Hepatocyte (in vitro differentiated cells): ENCODE measurements around the gene ERFL. TPM values are rescaled to one million over a fixed set of nuclear protein-coding genes. Genes with fewer than 3 reads are reported as not detected.

Source experiments
- DNase-seq: peaks from one replicate; pipeline ENCODE4 v3.0.0-alpha.2; 2016; ENCODE audit warnings: low spot score
- H2AFZ ChIP-seq: fragments of 200-600 bp; sonication (generic); 2 replicates; pipeline ENCODE4 v1.6.0; 2016; ENCODE audit warnings: antibody characterized with exemption, mild to moderate bottlenecking
- H3K27ac ChIP-seq: fragments of 200-600 bp; sonication (generic); 2 replicates; pipeline ENCODE4 v1.5.1; 2016; ENCODE audit warnings: mild to moderate bottlenecking
- H3K27me3 ChIP-seq: fragments of 200-600 bp; sonication (generic); 2 replicates; pipeline ENCODE4 v1.6.1; 2016
- H3K36me3 ChIP-seq: fragments of 200-600 bp; sonication (generic); replicated peaks from 2 replicates; pipeline ENCODE4 v1.5.1; 2016; ENCODE audit warnings: low read depth; ENCODE audit not compliant: insufficient read depth
- H3K4me1 ChIP-seq: fragments of 200-600 bp; sonication (generic); 2 replicates; pipeline ENCODE4 v1.5.1; 2016; ENCODE audit warnings: mild to moderate bottlenecking, moderate library complexity; ENCODE audit not compliant: insufficient read depth
- H3K4me2 ChIP-seq: fragments of 200-600 bp; sonication (generic); 2 replicates; pipeline ENCODE4 v1.6.0; 2016
- H3K4me3 ChIP-seq: fragments of 200-600 bp; sonication (generic); 2 replicates; pipeline ENCODE4 v1.5.1; 2016; ENCODE audit warnings: mild to moderate bottlenecking
- H3K79me2 ChIP-seq: fragments of 200-600 bp; sonication (generic); 2 replicates; pipeline ENCODE4 v1.6.0; 2017; ENCODE audit warnings: mild to moderate bottlenecking
- H3K9me2 ChIP-seq: fragments of 200-600 bp; sonication (generic); replicated peaks from 2 replicates; pipeline ENCODE4 v1.6.0; 2017; ENCODE audit warnings: mild to moderate bottlenecking; ENCODE audit not compliant: insufficient read depth
- H3K9me3 ChIP-seq: fragments of 200-600 bp; sonication (generic); 2 replicates; pipeline ENCODE4 v1.5.1; 2016; ENCODE audit warnings: low read depth, mild to moderate bottlenecking
- H4K20me1 ChIP-seq: fragments of 200-600 bp; sonication (generic); 2 replicates; pipeline ENCODE4 v1.6.0; 2016; ENCODE audit warnings: mild to moderate bottlenecking; ENCODE audit not compliant: insufficient read depth, poor library complexity, severe bottlenecking
- CTCF ChIP-seq: fragments of 200-600 bp; sonication (generic); IDR thresholded peaks from 2 replicates; pipeline ENCODE4 v1.5.1; 2016; ENCODE audit warnings: antibody characterized with exemption, mild to moderate bottlenecking; ENCODE audit not compliant: poor library complexity
- EZH2 ChIP-seq: fragments of 200-600 bp; sonication (generic); IDR thresholded peaks from 2 replicates; pipeline ENCODE4 v1.6.1; 2016; ENCODE audit warnings: antibody characterized with exemption, mild to moderate bottlenecking, borderline replicate concordance
- EZH2phosphoT487 ChIP-seq: fragments of 200-600 bp; sonication (generic); IDR thresholded peaks from one replicate; pipeline ENCODE4 v1.6.1; 2018; ENCODE audit warnings: antibody characterized with exemption, mild to moderate bottlenecking, low read depth, moderate library complexity; ENCODE audit not compliant: unreplicated experiment, severe bottlenecking
- WGBS: methylation state at CpG from one replicate; pipeline ENCODE4 v1.1.6; 2016; ENCODE audit warnings: low lambda C conversion rate; ENCODE audit errors: missing lambda C conversion rate; 5-methylcytosine and 5-hydroxymethylcytosine counted together
- polyA plus RNA-seq: library from polyadenylated mRNA; unstranded; fragments of >200 nt; fragmentation: Nextera tagmentation; extraction: Ambion mirVana; gene quantifications from 2 replicates; pipeline ENCODE4 v1.2.1, GENCODE V29; 2016
- total RNA-seq: library from RNA; depleted of rRNA; stranded (reverse); fragments of >200 nt; gene quantifications from 2 replicates; pipeline ENCODE4 v1.2.3, GENCODE V29; 2014

The ERFL gene
- total and polyA plus RNA-seq, 2 experiments from 2014 or later, result 0.53 TPM; not detected in 1

- Histone ChIP-seq H3K4me2 (no peak overlapping the region), H3K27me3 (peaks cover 42% of the 10 kb centered on the region), H3K9me2 (no peaks in the 10 kb centered on the region), H3K4me1 (no peaks in the 10 kb centered on the region), H3K27ac (no peak overlapping the region), H4K20me1 (no peaks in the 10 kb centered on the region), H3K4me3 (no peak overlapping the region), H3K36me3 (no peaks in the 10 kb centered on the region), H3K79me2 (no peaks in the 10 kb centered on the region), H2AFZ (no peak overlapping the region), H3K9me3 (no peaks in the 10 kb centered on the region)
- TF ChIP-seq EZH2 (no peak), CTCF (no peak), EZH2phosphoT487 (no peak)
- DNase-seq, result no peak
- WGBS, result 73% methylated on average over 12 of the region's 12 CpGs
Observed at GRCh38 chr19:41910240-41910991, 17.8 kb downstream of the ERFL start.

- H3K9me2 ChIP-seq, result no peaks in the 10 kb centered on the region
- peaks cover 38% of the 10 kb centered on the region for H3K27me3 ChIP-seq
- H3K9me3 ChIP-seq, result no peaks in the 10 kb centered on the region
- no peak overlapping the region for H3K4me2 ChIP-seq
- no peak overlapping the region for H3K27ac ChIP-seq
- H3K36me3 ChIP-seq, result no peaks in the 10 kb centered on the region
- H2AFZ ChIP-seq, result no peak overlapping the region
- no peaks in the 10 kb centered on the region for H4K20me1 ChIP-seq
- no peaks in the 10 kb centered on the region for H3K79me2 ChIP-seq
- peaks cover 6% of the 10 kb centered on the region for H3K4me1 ChIP-seq
- WGBS, result 81% methylated on average over 13 of the region's 13 CpGs
- H3K4me3 ChIP-seq, result no peak overlapping the region
- no peak for DNase-seq
- TF ChIP-seq EZH2, result no peak
- no peak for TF ChIP-seq CTCF
- no peak for TF ChIP-seq EZH2phosphoT487
Observed at GRCh38 chr19:41909706-41910105, 18.5 kb downstream of the ERFL start.

- Histone ChIP-seq H3K79me2 (no peaks in the 10 kb centered on the region), H3K4me3 (no peak overlapping the region), H2AFZ (no peak overlapping the region), H3K9me3 (no peaks in the 10 kb centered on the region), H3K27ac (no peak overlapping the region), H3K36me3 (no peaks in the 10 kb centered on the region), H3K4me2 (no peak overlapping the region), H4K20me1 (no peaks in the 10 kb centered on the region), H3K9me2 (no peaks in the 10 kb centered on the region), H3K27me3 (peaks cover 33% of the 10 kb centered on the region), H3K4me1 (peaks cover 10% of the 10 kb centered on the region)
- no peak for DNase-seq
- WGBS, result 89% methylated on average over 10 of the region's 11 CpGs
- TF ChIP-seq EZH2phosphoT487 (no peak), CTCF (no peak), EZH2 (no peak)
Observed at GRCh38 chr19:41908724-41909464, 19.4 kb downstream of the ERFL start.
